HG02884 (cell line): ENCODE data around the gene CLSTN3.

Experiments used
- ATAC-seq: cut with Tn5 transposase; IDR thresholded peaks from one replicate; pipeline ENCODE4 v1.9.1; 2021; ENCODE audit warnings: mild to moderate bottlenecking, moderate library complexity; ENCODE audit not compliant: unreplicated experiment

Gene CLSTN3

GRCh38 chr12:7129872-7130691 is at the start of gene CLSTN3:
Gene CLSTN3 (plus strand): TSS chr12:7130371. CDS start chr12:7130649, 278 bp downstream.
- peak; percentile 72 for ATAC-seq

- no peak for ATAC-seq
These were observed 49.1 kb upstream of the CLSTN3 start for GRCh38 chr12:7081037-7081436.

GRCh38 chr12:7083125-7083524 is 47.0 kb upstream of the CLSTN3 start:
- ATAC-seq = no peak

- no peak for ATAC-seq
These were observed 40.8 kb upstream of the CLSTN3 start for GRCh38 chr12:7089196-7089871.

GRCh38 chr12:7090222-7090998 is 39.8 kb upstream of the CLSTN3 start:
- no peak for ATAC-seq

- ATAC-seq = no peak
These were observed 39.0 kb upstream of the CLSTN3 start for GRCh38 chr12:7091171-7091570.

GRCh38 chr12:7091660-7092228 is 38.4 kb upstream of the CLSTN3 start:
- ATAC-seq = no peak

GRCh38 chr12:7092229-7092985 is 37.8 kb upstream of the CLSTN3 start, which contains the start of gene C1R:
Gene C1R (minus strand): TSS chr12:7092445. CDS start chr12:7092388, 57 bp downstream.
- no peak for ATAC-seq

- no peak for ATAC-seq
These were observed 37.1 kb upstream of the CLSTN3 start for GRCh38 chr12:7092986-7093460.

GRCh38 chr12:7093486-7093885 is 36.7 kb upstream of the CLSTN3 start:
- ATAC-seq = no peak

GRCh38 chr12:7093892-7094291 is 36.3 kb upstream of the CLSTN3 start:
- ATAC-seq = no peak

- no peak for ATAC-seq
These were observed 33.9 kb upstream of the CLSTN3 start for GRCh38 chr12:7096006-7096932.

- no peak for ATAC-seq
These were observed 33.2 kb upstream of the CLSTN3 start for GRCh38 chr12:7096979-7097378.

GRCh38 chr12:7099290-7099996 is 30.7 kb upstream of the CLSTN3 start:
- ATAC-seq = no peak

- ATAC-seq = no peak
These were observed 29.9 kb upstream of the CLSTN3 start for GRCh38 chr12:7100239-7100638.

- ATAC-seq = no peak
These were observed 29.0 kb upstream of the CLSTN3 start for GRCh38 chr12:7101047-7101693.

- ATAC-seq = no peak
These were observed 28.5 kb upstream of the CLSTN3 start for GRCh38 chr12:7101694-7102131.

GRCh38 chr12:7102582-7102981 is 27.6 kb upstream of the CLSTN3 start:
- ATAC-seq = no peak
